LNCaP clone FGC (cell line): Measurements from ENCODE around the gene FST.

Experiments
- DNase-seq: peaks from one replicate; pipeline ENCODE4 v3.0.0-alpha.2; 2011; ENCODE audit warnings: low read depth
- H3K4me3 ChIP-seq: 2 replicates; pipeline ENCODE4 v1.5.1; 2011; ENCODE audit warnings: mild to moderate bottlenecking, low read depth, low read length, control low read depth
- TF ChIP-seq, protein P1 (sequence below): IDR thresholded peaks from 2 replicates; pipeline ENCODE4 v1.5.1; 2012; ENCODE audit warnings: mild to moderate bottlenecking; ENCODE audit not compliant: control insufficient read depth, insufficient read depth; ENCODE audit errors: extremely low read depth

Gene FST, protein sequence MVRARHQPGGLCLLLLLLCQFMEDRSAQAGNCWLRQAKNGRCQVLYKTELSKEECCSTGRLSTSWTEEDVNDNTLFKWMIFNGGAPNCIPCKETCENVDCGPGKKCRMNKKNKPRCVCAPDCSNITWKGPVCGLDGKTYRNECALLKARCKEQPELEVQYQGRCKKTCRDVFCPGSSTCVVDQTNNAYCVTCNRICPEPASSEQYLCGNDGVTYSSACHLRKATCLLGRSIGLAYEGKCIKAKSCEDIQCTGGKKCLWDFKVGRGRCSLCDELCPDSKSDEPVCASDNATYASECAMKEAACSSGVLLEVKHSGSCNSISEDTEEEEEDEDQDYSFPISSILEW

DNA sequence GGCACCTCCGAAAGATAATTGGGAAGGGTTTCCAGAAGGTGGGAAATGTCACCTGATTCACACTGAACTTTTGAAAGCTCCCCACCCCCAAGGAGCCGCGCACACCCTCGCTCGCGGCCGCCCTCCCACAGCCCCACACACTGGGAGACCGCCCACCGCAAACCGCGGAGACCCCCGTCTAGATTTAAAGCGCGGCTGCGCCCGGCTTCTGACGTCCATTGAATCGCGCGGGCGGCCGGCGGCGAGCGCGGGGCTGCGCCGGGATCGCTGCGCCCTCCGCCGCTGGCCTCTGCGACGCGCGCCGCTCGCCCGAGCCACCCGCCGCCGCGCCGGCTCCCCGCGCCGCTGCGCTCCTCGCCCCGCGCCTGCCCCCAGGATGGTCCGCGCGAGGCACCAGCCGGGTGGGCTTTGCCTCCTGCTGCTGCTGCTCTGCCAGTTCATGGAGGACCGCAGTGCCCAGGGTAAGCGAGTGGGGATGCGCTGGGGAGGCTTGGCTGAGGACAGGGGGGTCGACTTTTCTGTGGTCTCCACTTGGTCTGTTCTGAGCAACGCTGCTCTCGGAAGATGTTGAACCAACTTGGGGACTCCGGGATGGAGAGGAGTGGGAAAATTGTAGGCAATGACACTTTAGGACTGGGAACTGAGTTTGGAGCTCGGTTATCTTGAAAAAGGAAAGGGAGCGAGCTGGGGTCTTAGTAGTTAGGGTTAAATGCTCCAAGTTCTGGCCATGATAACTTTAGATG is at the start of gene FST:
TSS of gene FST (plus strand) at position 214 of the 743 bp plus-strand sequence. CDS start at position 377, 163 bp downstream.
- peak within 1 kb of the TSS; percentile 41 for H3K4me3 ChIP-seq
- TF ChIP-seq, protein P1, sequence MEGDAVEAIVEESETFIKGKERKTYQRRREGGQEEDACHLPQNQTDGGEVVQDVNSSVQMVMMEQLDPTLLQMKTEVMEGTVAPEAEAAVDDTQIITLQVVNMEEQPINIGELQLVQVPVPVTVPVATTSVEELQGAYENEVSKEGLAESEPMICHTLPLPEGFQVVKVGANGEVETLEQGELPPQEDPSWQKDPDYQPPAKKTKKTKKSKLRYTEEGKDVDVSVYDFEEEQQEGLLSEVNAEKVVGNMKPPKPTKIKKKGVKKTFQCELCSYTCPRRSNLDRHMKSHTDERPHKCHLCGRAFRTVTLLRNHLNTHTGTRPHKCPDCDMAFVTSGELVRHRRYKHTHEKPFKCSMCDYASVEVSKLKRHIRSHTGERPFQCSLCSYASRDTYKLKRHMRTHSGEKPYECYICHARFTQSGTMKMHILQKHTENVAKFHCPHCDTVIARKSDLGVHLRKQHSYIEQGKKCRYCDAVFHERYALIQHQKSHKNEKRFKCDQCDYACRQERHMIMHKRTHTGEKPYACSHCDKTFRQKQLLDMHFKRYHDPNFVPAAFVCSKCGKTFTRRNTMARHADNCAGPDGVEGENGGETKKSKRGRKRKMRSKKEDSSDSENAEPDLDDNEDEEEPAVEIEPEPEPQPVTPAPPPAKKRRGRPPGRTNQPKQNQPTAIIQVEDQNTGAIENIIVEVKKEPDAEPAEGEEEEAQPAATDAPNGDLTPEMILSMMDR = no peak
- no peak for DNase-seq

GRCh38 chr5:53431665-53432064 is 48.8 kb upstream of the FST start:
- no peak for DNase-seq
- H3K4me3 ChIP-seq = no peak overlapping the region
- TF ChIP-seq, protein P1 = no peak

DNA sequence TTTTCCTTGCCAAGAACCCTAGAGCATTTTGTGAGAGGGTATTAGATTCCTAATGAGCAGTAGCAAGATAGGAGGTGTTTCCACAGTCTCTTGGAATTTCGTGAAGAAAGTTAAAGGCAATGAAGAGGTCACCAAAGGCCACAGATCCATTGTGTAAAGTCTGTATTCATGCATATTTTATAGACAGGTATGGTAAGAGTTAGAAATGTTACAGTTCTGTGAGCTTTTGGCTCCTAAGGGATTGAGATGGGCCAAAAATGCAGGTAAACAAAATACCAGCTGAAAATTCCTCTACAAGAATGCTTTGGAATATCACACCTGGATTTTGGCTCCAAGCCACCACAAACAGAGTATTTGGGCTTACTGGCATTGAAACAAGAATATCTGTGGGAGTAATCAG is 47.4 kb upstream of the FST start:
- no peak overlapping the region for H3K4me3 ChIP-seq
- TF ChIP-seq, protein P1 = no peak
- no peak for DNase-seq

- no peak overlapping the region for H3K4me3 ChIP-seq
- TF ChIP-seq, protein P1 = no peak
- DNase-seq = no peak
Measured at GRCh38 chr5:53434541-53434940, 45.9 kb upstream of the FST start.

DNA sequence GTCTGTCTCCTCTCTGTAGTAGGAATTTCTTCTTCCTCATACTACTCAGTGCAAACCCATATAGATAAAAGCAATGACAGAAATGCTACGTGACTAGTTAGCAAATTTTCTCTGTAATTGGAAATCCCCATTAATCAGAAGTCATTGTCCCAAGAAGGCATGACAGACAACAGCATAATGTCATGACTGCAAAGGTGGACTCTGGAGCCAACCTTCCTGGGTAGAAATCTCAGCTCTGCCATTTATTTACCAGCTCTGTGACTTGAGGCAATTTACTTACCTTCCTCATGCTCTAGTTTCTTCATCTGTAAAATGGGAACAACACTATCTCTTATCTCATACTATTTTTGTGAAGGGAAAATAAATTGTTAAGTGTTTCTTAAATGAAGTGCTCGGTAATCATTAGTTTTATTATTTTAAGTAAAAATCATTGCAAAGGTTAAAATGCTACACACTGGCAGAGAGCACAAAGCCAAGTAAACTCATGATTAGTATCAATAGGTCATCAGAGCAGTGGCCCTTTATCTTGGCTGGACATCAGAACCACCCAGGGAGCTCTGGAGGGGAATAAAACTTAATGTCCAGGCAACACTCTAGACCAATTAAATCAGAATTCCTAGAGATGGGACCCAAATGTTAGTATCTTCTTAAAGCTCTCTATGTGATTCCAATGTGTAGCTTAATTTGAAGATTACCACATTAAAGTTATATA is 43.8 kb upstream of the FST start:
- H3K4me3 ChIP-seq = no peak overlapping the region
- TF ChIP-seq, protein P1 = no peak
- no peak for DNase-seq

GRCh38 chr5:53438079-53438478 is 42.4 kb upstream of the FST start:
- no peak for DNase-seq
- H3K4me3 ChIP-seq = no peak overlapping the region
- TF ChIP-seq, protein P1 = no peak
